ENCODE results near the gene VPS16. TPM values are rescaled to one million over a fixed set of nuclear protein-coding genes. Genes with fewer than 3 reads are reported as not detected.
A peak's percentile ranks its signal among the peaks of the same experiment; 100 is the strongest.

Gene VPS16
- total and polyA plus RNA-seq, 2 of the 13 experiments (the other 11 are each of a cell fraction or from before 2014, with no cell fraction given) = 34.2 to 35.4 TPM

GRCh38 chr20:2903686-2904085, 63.1 kb downstream of the VPS16 start (continued):
- TF ChIP-seq, protein P1, sequence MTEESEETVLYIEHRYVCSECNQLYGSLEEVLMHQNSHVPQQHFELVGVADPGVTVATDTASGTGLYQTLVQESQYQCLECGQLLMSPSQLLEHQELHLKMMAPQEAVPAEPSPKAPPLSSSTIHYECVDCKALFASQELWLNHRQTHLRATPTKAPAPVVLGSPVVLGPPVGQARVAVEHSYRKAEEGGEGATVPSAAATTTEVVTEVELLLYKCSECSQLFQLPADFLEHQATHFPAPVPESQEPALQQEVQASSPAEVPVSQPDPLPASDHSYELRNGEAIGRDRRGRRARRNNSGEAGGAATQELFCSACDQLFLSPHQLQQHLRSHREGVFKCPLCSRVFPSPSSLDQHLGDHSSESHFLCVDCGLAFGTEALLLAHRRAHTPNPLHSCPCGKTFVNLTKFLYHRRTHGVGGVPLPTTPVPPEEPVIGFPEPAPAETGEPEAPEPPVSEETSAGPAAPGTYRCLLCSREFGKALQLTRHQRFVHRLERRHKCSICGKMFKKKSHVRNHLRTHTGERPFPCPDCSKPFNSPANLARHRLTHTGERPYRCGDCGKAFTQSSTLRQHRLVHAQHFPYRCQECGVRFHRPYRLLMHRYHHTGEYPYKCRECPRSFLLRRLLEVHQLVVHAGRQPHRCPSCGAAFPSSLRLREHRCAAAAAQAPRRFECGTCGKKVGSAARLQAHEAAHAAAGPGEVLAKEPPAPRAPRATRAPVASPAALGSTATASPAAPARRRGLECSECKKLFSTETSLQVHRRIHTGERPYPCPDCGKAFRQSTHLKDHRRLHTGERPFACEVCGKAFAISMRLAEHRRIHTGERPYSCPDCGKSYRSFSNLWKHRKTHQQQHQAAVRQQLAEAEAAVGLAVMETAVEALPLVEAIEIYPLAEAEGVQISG (CRISPR knock-in tag; IDR thresholded peaks at IDR 0.05) = no peak
- TF ChIP-seq SP1 (IDR thresholded peaks at IDR 0.05) (no peak), SP1 (CRISPR knock-in tag; IDR thresholded peaks at IDR 0.05) (no peak), SALL1 (CRISPR knock-in tag; IDR thresholded peaks at IDR 0.05) (no peak)

- no peaks in the 10 kb centered on the region for H3K9me3 ChIP-seq (ENCODE audit: low read length)
- H2AFZ ChIP-seq (ENCODE audit: low read length) = no peak overlapping the region
- no peak overlapping the region for H3K27ac ChIP-seq (ENCODE audit: extremely low read length, insufficient read depth, low read length)
- no peaks in the 10 kb centered on the region for H3K4me1 ChIP-seq (ENCODE audit: insufficient read depth, low read length)
- H3K27me3 ChIP-seq (ENCODE audit: control insufficient read depth in 1 of 2, insufficient read depth in 2 of 2, low read length in 2 of 2) = no peaks in the 10 kb centered on the region
- in situ Hi-C loops (cut with HindIII; ENCODE audit: extremely low pct_ligation_motif_present, low pct_unique_long_range_greater_than_20kb) (no loop called here), intact Hi-C loops (cut with micrococcal nuclease; ENCODE audit: unreplicated experiment) (no loop called here)
- no peak for ATAC-seq
- H4K20me1 ChIP-seq (ENCODE audit: insufficient read depth, low read length) = no peaks in the 10 kb centered on the region
- peaks cover 20% of the 10 kb centered on the region for H3K79me2 ChIP-seq (ENCODE audit: insufficient read depth, low read length)
- ChIA-PET CTCF (ENCODE audit: low intra/inter-chr PET ratio, low total read pairs) (no interaction called here), POLR2A (interaction anchor here (0.6 kb wide), 1 partner anchor 35 kb away, joined by 3 read pairs; no protein-coding TSS in a partner anchor)
- TF ChIP-seq MYC (CRISPR knock-in tag; IDR thresholded peaks at IDR 0.05; ENCODE audit: borderline replicate concordance) (no peak), RFXANK (CRISPR knock-in tag; IDR thresholded peaks at IDR 0.05) (no peak)
- BruUV-seq (replicated peaks) = no TSS peak
- no peak for DNase-seq (ENCODE audit: low spot score)
- 82% methylated on average over 3 of the region's 3 CpGs for WGBS (ENCODE audit: low lambda C conversion rate)
- H3K4me3 ChIP-seq (replicated peaks in 1 of 3; ENCODE audit: insufficient read depth in 1 of 3, low read depth in 2 of 3, low read length in 3 of 3) = no peak overlapping the region
- FAIRE-seq = peak; percentile 15
- H3K9ac ChIP-seq (ENCODE audit: insufficient read depth, low read depth, low read length) = no peak overlapping the region
- no peak overlapping the region for H3K4me2 ChIP-seq (ENCODE audit: low read depth, low read length)
- H3K36me3 ChIP-seq (replicated peaks in 1 of 2; ENCODE audit: control insufficient read depth in 1 of 2, insufficient read depth in 2 of 2, low read length in 2 of 2) = no peaks in the 10 kb centered on the region
These were observed 67.0 kb downstream of the VPS16 start for GRCh38 chr20:2907519-2907918.

Data from HepG2 (cell line).